Upper lobe of left lung (tissue), 6 donors: ENCODE data around the gene LRRC74B. TPM values are rescaled to one million over a fixed set of nuclear protein-coding genes. Genes with fewer than 3 reads are reported as not detected.

Experiments used
- ATAC-seq, 2 donors: fragments of 200-7000 bp; cut with Tn5 transposase; one replicate each; pipeline ENCODE4 v1.9.1; 2022; ENCODE audit warnings: mild to moderate bottlenecking in 2 of 2, moderate library complexity in 2 of 2; ENCODE audit not compliant: low FRiP score in 2 of 2
- DNase-seq, 2 donors: peaks; one replicate each; pipeline ENCODE4 v3.0.0-alpha.2; 2019 to 2020
- H3K27ac ChIP-seq, 4 donors: fragments of 200-600 bp; sonication (generic); one replicate each; pipeline ENCODE4 v1.5.1; 2016 to 2019
- H3K27me3 ChIP-seq, 4 donors: fragments of 200-600 bp; sonication (generic); one replicate each; pipeline ENCODE4 v1.5.1; 2017 to 2019
- H3K36me3 ChIP-seq, 4 donors: fragments of 200-600 bp; sonication (generic); one replicate each; pipeline ENCODE4 v1.5.1; 2016 to 2019
- H3K4me1 ChIP-seq, 4 donors: fragments of 200-600 bp; sonication (generic); one replicate each; pipeline ENCODE4 v1.5.1; 2018 to 2019
- H3K4me3 ChIP-seq, 4 donors: fragments of 200-600 bp; sonication (generic); one replicate each; pipeline ENCODE4 v1.5.1; 2017 to 2019; ENCODE audit warnings: mild to moderate bottlenecking in 2 of 4, moderate library complexity in 1 of 4
- H3K9me3 ChIP-seq, 4 donors: fragments of 200-600 bp; sonication (generic); one replicate each; pipeline ENCODE4 v1.5.1; 2018 to 2019
- CTCF ChIP-seq, 6 experiments: fragments of 450-650 bp in 4 of 6; fragments of 200-600 bp in 2 of 6; sonication (generic) in 2 of 6; IDR thresholded peaks; one replicate each; pipeline ENCODE4 v1.5.1; 2016 to 2019; ENCODE audit warnings: antibody characterized with exemption in 6 of 6
- EP300 ChIP-seq, 4 donors: sonication (generic); formaldehyde crosslinking; IDR thresholded peaks; one replicate each; pipeline ENCODE4 v1.5.1; 2017; ENCODE audit warnings: antibody characterized with exemption in 4 of 4, control low read depth in 2 of 4
- POLR2A ChIP-seq, 4 donors: fragments of 450-650 bp; IDR thresholded peaks; one replicate each; pipeline ENCODE4 v1.5.1; 2016 to 2017; ENCODE audit warnings: antibody characterized with exemption in 4 of 4, mild to moderate bottlenecking in 2 of 4
- POLR2AphosphoS5 ChIP-seq, 2 donors: sonication (generic); formaldehyde crosslinking; IDR thresholded peaks; one replicate each; pipeline ENCODE4 v1.5.1; 2017; ENCODE audit warnings: antibody characterized with exemption in 2 of 2
- WGBS, 2 donors: methylation state at CpG; one replicate each; pipeline ENCODE4 v1.1.5; 2017 to 2018; 5-methylcytosine and 5-hydroxymethylcytosine counted together
- total RNA-seq, 6 donors: library from RNA; depleted of rRNA in 4 of 6; stranded (reverse); fragments of >200 nt in 4 of 6; gene quantifications; one replicate each; pipeline versions ENCODE4 v1.1.0 to v1.2.1, GENCODE V29; 2016 to 2021
- donor health status: DM: no; HTN: no; CAD: no; lungs with moderate emphysema.
- donor health status: DM: no; HTN: yes; CAD: no; lungs with severe emphysema.

Gene LRRC74B
- total RNA-seq, 6 donors from 2014 or later, result 0.14 to 6.6 (median 3.2) TPM

- no peaks in the 10 kb centered on the region for H3K36me3 ChIP-seq
- peaks cover 22 to 27% (median 23%) of the 10 kb centered on the region in 4 donors for H3K4me1 ChIP-seq
- ATAC-seq, result no peak
- TF ChIP-seq EP300 (IDR thresholded peaks at IDR 0.05), result no peak
- no peak for TF ChIP-seq POLR2A (IDR thresholded peaks at IDR 0.05)
- TF ChIP-seq POLR2AphosphoS5 (IDR thresholded peaks at IDR 0.05), result no peak
- TF ChIP-seq CTCF (IDR thresholded peaks at IDR 0.05), result no peak
- no peaks in the 10 kb centered on the region for H3K27me3 ChIP-seq
- H3K27ac ChIP-seq, result peak overlapping the region; percentile 49 to 82 (median 62)
- no peaks in the 10 kb centered on the region for H3K9me3 ChIP-seq
- DNase-seq, result no peak
- WGBS, 2 donors, result 70 to 75% methylated on average over 3 to 10 of the region's 10 CpGs
- peak overlapping the region in 2 of 4 donors; percentile 6 to 57 for H3K4me3 ChIP-seq
These were observed 30.2 kb upstream of the LRRC74B start for GRCh38 chr22:21015466-21016006.

DNA sequence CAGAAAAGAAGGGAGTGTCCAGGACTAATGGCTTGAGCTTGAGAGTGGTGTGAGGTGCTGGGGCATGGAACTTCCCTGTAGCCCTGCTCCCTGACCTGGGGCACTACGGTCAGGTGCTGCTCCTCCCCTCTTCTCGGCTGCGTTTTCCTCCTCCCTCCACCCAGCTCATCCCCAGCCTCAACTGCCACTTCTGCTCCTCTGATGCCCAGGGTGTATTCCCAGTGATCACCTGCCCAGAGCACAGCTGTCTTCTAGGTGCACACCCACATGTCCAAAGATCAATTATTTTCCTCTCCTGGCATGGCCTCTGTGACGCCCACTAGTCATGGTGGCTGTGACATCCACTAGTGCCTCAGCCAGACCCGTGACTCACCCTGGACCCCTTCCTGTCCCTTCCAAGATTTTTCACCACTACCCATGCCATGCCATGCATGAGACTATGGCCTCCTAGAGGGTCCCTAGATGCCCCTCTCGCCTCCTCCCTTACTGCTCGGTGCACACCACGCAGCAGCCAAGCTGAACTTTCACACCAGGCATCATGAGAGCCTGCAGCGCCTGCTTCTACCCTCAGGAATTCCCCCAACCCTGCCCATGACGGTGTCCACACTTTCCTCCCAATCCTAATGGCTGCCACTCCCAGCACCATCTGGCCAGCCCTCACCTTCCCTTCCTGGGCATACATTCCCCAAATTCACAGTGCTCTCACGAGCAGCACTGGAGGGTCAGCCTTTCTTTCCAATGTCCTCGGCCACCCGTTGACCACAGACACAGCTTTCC, 28.9 kb upstream of the LRRC74B start:
- peaks cover 22 to 27% (median 23%) of the 10 kb centered on the region in 4 donors for H3K4me1 ChIP-seq
- ATAC-seq, result no peak
- H3K4me3 ChIP-seq, result no peak overlapping the region
- no peaks in the 10 kb centered on the region for H3K27me3 ChIP-seq
- no peak overlapping the region for H3K27ac ChIP-seq
- H3K36me3 ChIP-seq, result no peaks in the 10 kb centered on the region
- 86 to 88% methylated on average over 13 of the region's 13 CpGs for WGBS, 2 donors
- TF ChIP-seq EP300 (IDR thresholded peaks at IDR 0.05) (no peak), POLR2A (IDR thresholded peaks at IDR 0.05) (no peak), POLR2AphosphoS5 (IDR thresholded peaks at IDR 0.05) (no peak), CTCF (IDR thresholded peaks at IDR 0.05) (no peak)
- DNase-seq, result no peak
- H3K9me3 ChIP-seq, result no peaks in the 10 kb centered on the region

- Histone ChIP-seq H3K36me3 (no peaks in the 10 kb centered on the region), H3K27ac (no peak overlapping the region), H3K4me1 (peaks cover 22 to 27% (median 23%) of the 10 kb centered on the region in 4 donors), H3K9me3 (no peaks in the 10 kb centered on the region), H3K4me3 (no peak overlapping the region), H3K27me3 (no peaks in the 10 kb centered on the region)
- ATAC-seq (no peak), DNase-seq (no peak)
- TF ChIP-seq POLR2AphosphoS5 (IDR thresholded peaks at IDR 0.05) (no peak), EP300 (IDR thresholded peaks at IDR 0.05) (no peak), POLR2A (IDR thresholded peaks at IDR 0.05) (no peak), CTCF (IDR thresholded peaks at IDR 0.05) (no peak)
- WGBS, 2 donors, result 92 to 93% methylated on average over 4 of the region's 4 CpGs
These were observed 27.4 kb upstream of the LRRC74B start for GRCh38 chr22:21018314-21018713.

GRCh38 chr22:21020802-21021429, 24.8 kb upstream of the LRRC74B start:
- H3K27ac ChIP-seq, result no peak overlapping the region
- ATAC-seq (no peak), DNase-seq (no peak)
- peaks cover 0 to 2% (median under 1%) of the 10 kb centered on the region in 4 donors for H3K4me1 ChIP-seq
- H3K4me3 ChIP-seq, result no peak overlapping the region
- no peaks in the 10 kb centered on the region for H3K9me3 ChIP-seq
- WGBS, 2 donors, result 62 to 64% methylated on average over 7 of the region's 7 CpGs
- no peaks in the 10 kb centered on the region for H3K27me3 ChIP-seq
- TF ChIP-seq CTCF (IDR thresholded peaks at IDR 0.05) (peak in 1 of 6 experiments; percentile 14), POLR2AphosphoS5 (IDR thresholded peaks at IDR 0.05) (no peak)
- no peaks in the 10 kb centered on the region for H3K36me3 ChIP-seq
